GM12865 (cell line): ENCODE data around the gene PBXIP1.

Source experiments
- DNase-seq: peaks from one replicate; pipeline ENCODE4 v3.0.0; 2010; ENCODE audit warnings: low read depth
- H3K4me3 ChIP-seq: 2 replicates; pipeline ENCODE4 v1.5.1; 2011; ENCODE audit warnings: mild to moderate bottlenecking, low read depth, low read length, control low read depth
- TF ChIP-seq, protein P1 (sequence below): IDR thresholded peaks from 2 replicates; pipeline ENCODE4 v1.5.1; 2011; ENCODE audit warnings: low read length, control low read depth, low read depth, inconsistent platforms; ENCODE audit not compliant: insufficient read depth; ENCODE audit errors: missing control alignments

PBXIP1 gene

DNA sequence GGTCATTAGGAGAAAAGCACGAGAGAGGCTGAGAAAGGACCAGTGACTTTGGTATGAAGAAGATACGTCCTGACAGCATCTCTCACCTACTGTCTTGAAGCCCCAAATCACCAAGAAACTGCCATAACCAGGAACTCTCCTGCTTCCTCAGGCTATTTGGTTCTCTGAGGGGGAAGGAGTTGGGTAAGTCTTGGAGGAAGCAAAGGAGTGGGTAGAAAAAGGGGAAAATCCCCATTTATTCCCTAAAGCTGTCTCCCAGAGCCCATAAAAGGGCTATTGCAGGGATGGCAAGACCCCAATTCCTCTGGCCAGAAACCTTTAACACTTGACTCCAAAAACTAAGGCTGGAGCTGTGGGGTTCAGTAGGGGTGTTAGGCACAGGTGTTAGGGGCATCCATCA, 2.1 kb upstream of the PBXIP1 start:
- H3K4me3 ChIP-seq, result no peak overlapping the region
- TF ChIP-seq, protein P1, sequence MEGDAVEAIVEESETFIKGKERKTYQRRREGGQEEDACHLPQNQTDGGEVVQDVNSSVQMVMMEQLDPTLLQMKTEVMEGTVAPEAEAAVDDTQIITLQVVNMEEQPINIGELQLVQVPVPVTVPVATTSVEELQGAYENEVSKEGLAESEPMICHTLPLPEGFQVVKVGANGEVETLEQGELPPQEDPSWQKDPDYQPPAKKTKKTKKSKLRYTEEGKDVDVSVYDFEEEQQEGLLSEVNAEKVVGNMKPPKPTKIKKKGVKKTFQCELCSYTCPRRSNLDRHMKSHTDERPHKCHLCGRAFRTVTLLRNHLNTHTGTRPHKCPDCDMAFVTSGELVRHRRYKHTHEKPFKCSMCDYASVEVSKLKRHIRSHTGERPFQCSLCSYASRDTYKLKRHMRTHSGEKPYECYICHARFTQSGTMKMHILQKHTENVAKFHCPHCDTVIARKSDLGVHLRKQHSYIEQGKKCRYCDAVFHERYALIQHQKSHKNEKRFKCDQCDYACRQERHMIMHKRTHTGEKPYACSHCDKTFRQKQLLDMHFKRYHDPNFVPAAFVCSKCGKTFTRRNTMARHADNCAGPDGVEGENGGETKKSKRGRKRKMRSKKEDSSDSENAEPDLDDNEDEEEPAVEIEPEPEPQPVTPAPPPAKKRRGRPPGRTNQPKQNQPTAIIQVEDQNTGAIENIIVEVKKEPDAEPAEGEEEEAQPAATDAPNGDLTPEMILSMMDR, result no peak
- no peak for DNase-seq

DNA sequence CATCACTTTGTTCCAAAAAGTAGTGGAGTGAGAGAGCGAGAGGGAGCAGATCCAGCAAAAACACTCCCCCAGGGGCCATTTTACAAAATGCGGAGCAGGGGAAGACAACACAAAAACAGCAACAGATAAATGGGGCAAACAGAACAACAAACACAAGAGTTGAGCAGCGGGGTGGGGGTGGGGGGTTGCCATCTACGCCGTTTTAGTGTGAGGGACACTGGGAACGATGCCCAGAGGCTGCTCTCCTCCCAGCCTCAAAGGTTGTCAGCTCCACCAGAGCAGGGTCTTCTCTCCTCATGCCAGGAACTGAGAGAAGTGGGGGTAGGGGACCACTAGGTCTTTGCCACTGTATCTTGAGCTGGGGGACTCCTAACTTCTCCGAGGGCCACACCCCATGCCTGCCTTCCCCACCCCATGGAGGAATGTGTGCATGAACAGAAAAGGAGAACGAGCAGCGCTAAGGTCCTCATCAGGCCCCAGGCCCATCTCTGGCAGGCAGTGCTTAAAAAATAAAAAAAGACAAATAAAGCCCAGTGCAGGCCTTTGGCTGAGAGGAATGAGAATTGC, 1.3 kb upstream of the PBXIP1 start:
- no peak overlapping the region for H3K4me3 ChIP-seq
- TF ChIP-seq, protein P1, result no peak
- DNase-seq, result no peak

DNA sequence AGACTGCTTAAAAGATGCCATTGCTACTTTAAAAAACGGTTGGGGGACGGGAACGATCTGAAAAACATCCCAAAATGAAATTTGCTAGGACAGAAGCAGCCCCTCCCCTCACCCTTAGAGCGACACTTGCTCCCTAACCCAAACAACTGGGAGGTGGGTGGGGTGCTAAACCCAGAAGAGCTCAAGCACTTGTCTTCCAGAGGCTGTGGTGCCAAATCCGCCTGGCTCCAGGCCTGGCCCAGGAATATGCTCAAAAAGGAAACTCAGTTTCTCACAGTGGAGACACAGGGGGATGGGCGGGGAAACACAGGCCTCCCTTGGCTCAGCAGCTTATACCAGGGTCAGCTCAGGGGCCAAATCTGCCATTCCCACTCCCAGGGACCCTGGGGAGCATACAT, 644 bp upstream of the PBXIP1 start:
- TF ChIP-seq, protein P1, result no peak
- no peak for DNase-seq

DNA sequence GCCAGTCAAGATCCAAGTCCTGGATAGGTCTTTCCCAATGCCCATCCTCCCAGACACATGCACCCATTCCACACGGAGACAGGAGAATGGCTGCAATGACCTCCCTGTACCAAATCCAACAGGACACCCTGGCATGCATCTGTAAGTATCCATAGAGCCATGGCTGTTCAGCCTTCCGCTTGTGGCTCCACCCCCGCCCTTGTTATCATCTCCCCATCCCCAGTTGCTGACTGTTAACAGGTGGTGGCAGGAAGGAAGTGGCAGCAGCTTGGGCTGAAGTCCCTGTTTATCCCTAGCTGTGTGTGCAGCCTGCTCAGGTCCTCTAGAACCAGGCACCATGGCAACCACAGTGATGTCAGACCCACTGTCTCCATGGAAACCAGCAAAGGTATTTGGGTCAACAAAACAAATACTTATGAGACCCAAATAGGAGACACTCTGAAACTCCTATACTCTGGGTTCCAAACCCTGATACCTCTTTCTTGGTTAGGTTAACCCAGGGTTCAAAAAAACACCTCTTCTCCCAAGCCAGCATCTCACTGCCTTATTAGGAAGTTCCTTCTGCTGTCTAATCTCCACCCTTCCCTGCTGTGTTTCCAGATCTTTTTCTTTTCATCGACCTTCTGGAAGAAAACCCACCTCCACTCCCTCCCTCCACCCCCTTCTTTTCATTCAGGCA, 721 bp downstream of the PBXIP1 start:
- TF ChIP-seq, protein P1, result no peak
- DNase-seq, result peak; percentile 95
- H3K4me3 ChIP-seq, result peak overlapping the region; percentile 85

More for the DNA sequence above, 644 bp upstream of the PBXIP1 start:
- peak overlapping the region; percentile 85 for H3K4me3 ChIP-seq

DNA sequence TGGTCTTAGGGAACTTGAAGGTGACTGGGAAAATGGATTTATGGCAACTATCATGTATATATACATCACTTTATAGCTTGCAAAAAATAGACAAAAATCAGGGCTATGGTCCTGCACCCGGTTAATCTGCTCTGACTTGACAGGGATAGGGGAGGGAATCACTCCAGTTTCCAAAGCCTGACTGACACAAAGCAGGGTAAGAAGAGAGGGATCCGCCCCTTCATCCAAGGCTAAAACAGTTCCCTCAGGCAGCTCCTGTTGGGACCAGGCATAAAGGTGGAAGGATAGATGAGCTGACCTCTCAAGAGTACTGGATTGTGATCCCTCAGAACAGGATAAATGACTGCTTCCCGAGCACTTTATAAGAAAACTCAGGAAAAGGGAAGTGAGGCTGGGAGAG, 1.4 kb downstream of the PBXIP1 start:
- no peak for DNase-seq
- TF ChIP-seq, protein P1, result no peak
- peak overlapping the region; percentile 85 for H3K4me3 ChIP-seq

DNA sequence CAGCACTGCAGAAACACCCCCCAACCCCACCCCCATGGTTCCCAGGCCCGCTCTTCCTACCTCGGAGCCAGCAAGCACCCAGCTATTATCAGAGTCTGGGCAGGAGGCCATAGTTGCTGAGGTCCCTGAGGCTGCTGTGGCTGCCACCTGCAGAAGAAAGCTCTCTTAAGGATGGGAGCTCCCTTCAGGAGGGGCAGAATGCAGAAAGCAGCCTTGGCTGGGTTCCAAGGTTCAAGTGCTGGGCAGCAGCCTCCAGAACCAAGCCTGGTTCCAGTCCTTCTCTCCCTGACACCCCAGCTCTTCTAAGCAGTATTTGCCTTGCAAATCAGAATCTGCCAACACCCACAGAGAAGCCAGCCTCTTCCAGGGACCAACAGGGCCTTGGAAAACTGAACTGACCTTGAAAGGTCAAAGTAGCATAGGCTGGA, 2.3 kb downstream of the PBXIP1 start:
- no peak overlapping the region for H3K4me3 ChIP-seq
- TF ChIP-seq, protein P1, result no peak
- no peak for DNase-seq

DNA sequence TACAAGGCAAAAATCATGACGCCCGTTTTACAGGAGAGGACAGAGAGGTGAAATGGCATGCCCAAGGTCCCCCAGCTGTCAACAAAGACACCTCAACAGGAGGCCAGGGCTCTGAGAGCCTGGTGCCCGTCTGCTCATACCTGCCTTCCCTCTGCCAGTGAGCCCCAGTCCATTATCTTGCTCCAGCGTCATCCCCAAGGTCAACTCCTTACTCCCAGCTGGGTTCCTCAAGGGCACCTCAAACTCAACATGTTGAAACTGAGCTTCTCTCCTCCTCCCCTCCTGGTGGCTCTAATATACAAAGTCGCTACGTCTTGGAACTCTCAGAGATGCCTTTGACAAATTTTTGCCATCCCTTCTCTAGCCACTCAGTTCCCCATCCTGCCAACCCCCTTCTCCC, 3.2 kb downstream of the PBXIP1 start:
- DNase-seq, result no peak
- H3K4me3 ChIP-seq, result no peak overlapping the region
- TF ChIP-seq, protein P1, result no peak
